ENCODE data around the gene ATP8B3. TPM values are rescaled to one million over a fixed set of nuclear protein-coding genes. Genes with fewer than 3 reads are reported as not detected.
"Not testable (repeated sequence)": the region's sequence is repeated elsewhere in the genome, so short reads cannot be mapped to it uniquely, and the experiment has no call there.

ATP8B3 gene
- total RNA-seq, 4 donors from 2014 or later: 0.21 to 2.4 (median 1.2) TPM

- Histone ChIP-seq H3K27me3 (peaks cover 5 to 100% of the 10 kb centered on the region in 2 donors), H3K4me1 (peaks cover 0 to 6% (median 0%) of the 10 kb centered on the region in 4 donors), H3K27ac (no peak overlapping the region), H3K9me3 (peaks cover 0 to 1% (median 0%) of the 10 kb centered on the region in 4 donors), H3K36me3 (no peaks in the 10 kb centered on the region), H3K4me3 (no peak overlapping the region)
- DNase-seq (ENCODE audit: low spot score in 2 of 2): no peak
- 9 to 11% methylated on average over 5 to 15 of the region's 15 CpGs for WGBS, 2 donors
- TF ChIP-seq EP300 (IDR thresholded peaks at IDR 0.05) (no peak), POLR2A (IDR thresholded peaks at IDR 0.05) (no peak)
These were observed 47.3 kb downstream of the ATP8B3 start for GRCh38 chr19:1764729-1765128.

- no peaks in the 10 kb centered on the region for H3K36me3 ChIP-seq
- DNase-seq (ENCODE audit: low spot score in 2 of 2): no peak
- H3K27me3 ChIP-seq: peaks cover 7 to 100% of the 10 kb centered on the region in 2 donors
- peaks cover 0 to 6% (median 0%) of the 10 kb centered on the region in 4 donors for H3K4me1 ChIP-seq
- TF ChIP-seq POLR2A (IDR thresholded peaks at IDR 0.05) (no peak), EP300 (IDR thresholded peaks at IDR 0.05) (no peak), CTCF (IDR thresholded peaks at IDR 0.05) (no peak)
- no peak overlapping the region for H3K27ac ChIP-seq
- no peak overlapping the region for H3K4me3 ChIP-seq
- H3K9me3 ChIP-seq: no peaks in the 10 kb centered on the region
- 6 to 7% methylated on average over 39 of the region's 39 CpGs for WGBS, 2 donors
These were observed 48.1 kb downstream of the ATP8B3 start for GRCh38 chr19:1763648-1764639.

DNA sequence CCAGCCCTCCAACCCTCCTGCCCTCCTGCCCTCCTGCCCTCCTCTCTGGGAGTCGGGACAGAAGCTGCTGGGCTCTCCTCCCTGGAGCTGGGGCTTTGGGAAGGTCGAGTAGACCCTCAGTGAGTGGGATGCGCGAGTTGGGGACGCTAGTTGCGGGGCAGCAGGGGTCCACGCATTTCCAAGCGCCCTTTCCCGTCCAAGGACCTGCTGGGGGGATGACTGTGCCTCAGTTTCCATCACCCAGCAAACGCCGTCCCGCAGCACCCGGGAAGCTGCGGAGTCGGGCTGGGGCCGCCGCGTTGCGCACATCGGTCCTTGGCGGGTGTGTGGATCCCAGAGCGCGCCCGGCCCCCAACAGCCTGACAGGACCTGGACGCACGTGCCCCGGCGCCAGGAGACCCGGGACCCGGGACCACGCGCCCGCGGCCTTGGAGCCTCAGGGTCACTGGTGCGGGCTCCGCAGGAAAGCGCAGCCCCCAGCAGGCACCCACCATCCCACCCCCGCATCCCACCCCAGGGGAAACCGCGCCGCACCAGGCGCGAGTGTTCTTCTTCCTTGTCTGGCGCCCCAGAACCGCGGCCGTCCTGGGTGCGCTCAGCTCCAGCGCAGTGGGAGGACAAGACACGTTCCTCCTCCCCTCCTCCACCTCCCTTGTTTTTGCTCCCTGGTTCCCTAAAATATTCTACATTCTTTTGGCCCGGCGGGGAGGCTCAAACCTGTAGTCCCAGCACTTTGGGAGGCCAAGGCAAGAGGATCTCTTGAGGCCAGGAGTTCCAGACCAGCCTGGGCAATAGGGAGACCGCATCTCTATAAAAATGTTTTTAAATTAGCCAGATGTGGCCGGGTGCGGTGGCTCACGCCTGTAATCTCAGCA is 49.6 kb downstream of the ATP8B3 start:
- peaks cover 3 to 100% of the 10 kb centered on the region in 2 donors for H3K27me3 ChIP-seq
- 4 to 5% methylated on average over 33 to 42 of the region's 56 CpGs for WGBS, 2 donors
- no peak overlapping the region for H3K27ac ChIP-seq
- no peaks in the 10 kb centered on the region for H3K36me3 ChIP-seq
- peaks cover 0 to 14% (median 2%) of the 10 kb centered on the region in 4 donors for H3K4me1 ChIP-seq
- H3K9me3 ChIP-seq: no peaks in the 10 kb centered on the region
- TF ChIP-seq EP300 (IDR thresholded peaks at IDR 0.05): no peak
- no peak for TF ChIP-seq CTCF (IDR thresholded peaks at IDR 0.05)
- no peak for TF ChIP-seq POLR2A (IDR thresholded peaks at IDR 0.05)
- no peak overlapping the region for H3K4me3 ChIP-seq
- DNase-seq (ENCODE audit: low spot score in 2 of 2): no peak

GRCh38 chr19:1761528-1762242 is 50.4 kb downstream of the ATP8B3 start:
- DNase-seq (ENCODE audit: low spot score in 2 of 2): no peak
- TF ChIP-seq CTCF (IDR thresholded peaks at IDR 0.05) (no peak), EP300 (IDR thresholded peaks at IDR 0.05) (no peak), POLR2A (IDR thresholded peaks at IDR 0.05) (no peak)
- Histone ChIP-seq H3K4me3 (no peak overlapping the region), H3K4me1 (peaks cover 0 to 16% (median 3%) of the 10 kb centered on the region in 4 donors), H3K27ac (no peak overlapping the region), H3K36me3 (no peaks in the 10 kb centered on the region), H3K9me3 (no peaks in the 10 kb centered on the region), H3K27me3 (peaks cover 3 to 100% of the 10 kb centered on the region in 2 donors)
- WGBS, 2 donors: 3% methylated on average over 25 to 30 of the region's 30 CpGs

DNA sequence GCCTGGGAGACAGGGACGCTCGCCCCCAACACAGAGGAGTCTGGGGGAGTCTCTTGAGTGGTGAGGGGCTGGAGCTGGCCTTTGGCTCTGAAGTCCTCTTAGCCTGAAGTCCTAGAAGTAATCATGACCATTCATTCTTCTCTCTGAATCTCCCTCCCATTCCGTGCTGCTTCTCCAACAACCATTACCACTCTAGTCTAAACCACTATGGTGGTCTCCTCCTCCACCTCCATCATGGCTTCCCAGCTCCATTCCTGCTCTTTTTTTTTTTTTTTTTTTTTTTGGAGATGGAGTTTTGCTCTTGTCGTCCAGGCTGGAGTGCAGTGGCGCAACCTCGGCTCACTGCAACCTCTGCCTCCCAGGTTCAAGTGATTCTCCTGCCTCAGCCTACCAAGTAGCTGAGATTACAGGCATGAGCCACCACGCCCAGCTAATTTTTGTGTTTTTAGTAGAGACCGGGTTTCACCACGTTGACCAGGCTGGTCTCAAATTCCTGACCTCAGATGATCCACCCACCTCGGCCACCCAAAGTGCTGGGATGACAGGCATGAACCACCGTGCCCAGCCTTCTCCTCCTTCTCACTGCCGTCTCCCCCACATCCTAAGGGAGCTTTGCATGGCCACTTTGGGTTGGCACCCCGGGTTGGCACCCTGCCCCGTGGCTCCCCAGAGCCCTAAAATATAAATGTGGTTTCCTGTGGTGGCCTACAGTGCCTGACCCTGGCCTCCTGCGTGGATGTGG is 51.1 kb downstream of the ATP8B3 start:
- DNase-seq (ENCODE audit: low spot score in 2 of 2); H3K9me3 ChIP-seq; H3K36me3 ChIP-seq; H3K4me3 ChIP-seq; H3K27ac ChIP-seq: not testable (repeated sequence)
- Histone ChIP-seq H3K4me1 (peaks cover 0 to 18% (median 3%) of the 10 kb centered on the region in 4 donors), H3K27me3 (peaks cover 3 to 100% of the 10 kb centered on the region in 2 donors)
- 15 to 16% methylated on average over 12 to 15 of the region's 15 CpGs for WGBS, 2 donors
